SW 1271 (cell line): Measurements from ENCODE around the gene SLC4A8.

ENCODE experiments used
- DNase-seq, 2 experiments: peaks; one replicate each; lab custom pipeline; 2025; lab: John Stamatoyannopoulos, UW

SLC4A8 gene

DNA sequence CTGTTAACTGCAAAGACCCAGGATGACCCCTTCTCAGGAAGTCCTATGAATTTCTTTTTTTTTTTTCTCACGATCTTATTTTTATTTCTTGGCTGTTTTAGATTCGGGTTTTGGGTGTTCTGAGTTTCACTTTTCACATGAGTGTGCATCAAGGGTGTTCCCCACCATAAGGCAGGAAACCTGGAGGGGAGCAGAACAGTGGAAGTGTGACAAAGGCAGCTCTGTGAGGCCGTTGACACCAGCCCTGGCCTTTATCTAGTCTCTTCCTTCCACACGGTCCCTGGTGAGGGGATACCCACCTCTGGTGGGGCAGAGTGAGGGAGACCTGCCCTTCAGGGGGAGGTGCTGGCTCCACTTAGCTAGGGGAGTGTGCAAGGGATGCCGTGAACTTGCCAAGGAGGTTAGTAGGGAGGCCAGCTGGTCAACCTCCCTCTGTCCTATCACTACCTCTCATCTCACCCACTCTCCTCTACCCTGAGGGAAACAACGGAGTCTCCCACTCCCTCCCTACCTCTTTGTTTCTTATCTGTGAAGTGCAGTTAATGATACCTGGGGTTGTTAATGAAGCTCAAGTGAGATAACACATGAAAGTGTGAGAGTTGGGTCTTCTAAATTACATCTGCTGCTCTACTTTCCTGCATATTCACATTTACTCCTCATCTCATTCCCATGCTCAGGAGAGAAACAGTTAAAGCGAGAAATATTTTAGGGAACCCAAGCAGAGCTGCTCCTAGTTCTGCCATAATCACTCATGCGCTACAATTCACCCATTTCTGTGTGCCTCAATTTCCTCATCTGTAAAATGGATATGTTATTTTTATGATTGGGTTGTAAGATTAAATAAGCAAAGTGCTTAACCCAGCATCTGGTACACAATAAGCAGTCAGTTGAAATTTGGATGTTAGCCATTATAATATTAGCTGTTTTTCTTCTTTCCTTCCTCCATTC is 29.1 kb upstream of the SLC4A8 start:
- no peak for DNase-seq

DNA sequence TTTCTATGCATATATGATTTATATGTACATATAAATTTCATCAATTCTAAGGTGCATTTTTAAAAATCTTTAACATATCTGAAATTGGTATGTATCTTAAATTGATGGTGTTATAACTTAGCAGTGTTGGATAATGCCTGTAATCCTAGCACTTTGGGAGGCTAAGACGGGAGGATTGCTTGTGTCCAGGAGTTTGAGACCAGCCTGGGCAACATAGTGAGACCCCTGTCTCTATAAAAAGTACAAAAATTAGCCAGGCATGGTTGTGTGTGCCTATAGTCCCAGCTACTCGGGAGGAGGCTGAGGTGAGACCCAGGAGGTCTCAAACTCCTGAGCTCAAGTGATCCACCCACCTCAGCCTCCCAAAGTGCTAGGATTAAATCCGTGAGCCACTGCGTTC is 27.0 kb upstream of the SLC4A8 start:
- no peak for DNase-seq

GRCh38 chr12:51399891-51400290 is 24.7 kb upstream of the SLC4A8 start:
- DNase-seq = no peak

- DNase-seq = no peak
Measured at GRCh38 chr12:51401020-51401419, 23.6 kb upstream of the SLC4A8 start.

GRCh38 chr12:51401486-51401885 is 23.1 kb upstream of the SLC4A8 start:
- DNase-seq = no peak

- DNase-seq = no peak
Measured at GRCh38 chr12:51401900-51402299, 22.7 kb upstream of the SLC4A8 start.

- DNase-seq = no peak
Measured at GRCh38 chr12:51403159-51403558, 21.5 kb upstream of the SLC4A8 start.

- DNase-seq = no peak
Measured at GRCh38 chr12:51403681-51404136, 20.9 kb upstream of the SLC4A8 start.

- no peak for DNase-seq
Measured at GRCh38 chr12:51404627-51405026, 20.0 kb upstream of the SLC4A8 start.

DNA sequence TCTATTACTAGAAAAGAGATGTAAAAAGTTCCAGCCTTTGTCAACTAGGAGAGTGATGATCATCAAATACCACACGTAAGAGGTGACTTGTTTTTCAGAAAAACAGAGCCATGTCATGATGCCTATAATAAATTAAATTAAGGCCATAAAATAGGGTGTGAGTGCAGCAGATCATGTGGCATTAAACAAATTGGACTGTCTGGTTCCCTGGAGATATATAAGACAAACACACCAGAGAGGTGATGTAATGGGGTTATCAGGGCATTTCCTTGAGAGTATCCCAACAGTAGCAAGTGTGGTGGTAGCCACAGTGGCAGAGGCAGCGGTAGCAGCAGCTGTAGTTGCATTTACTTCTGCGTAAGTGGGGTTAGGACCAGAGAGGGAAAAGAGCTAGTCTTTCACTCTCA is 18.8 kb upstream of the SLC4A8 start:
- DNase-seq = no peak

- DNase-seq = no peak
Measured at GRCh38 chr12:51406290-51406689, 18.3 kb upstream of the SLC4A8 start.

- DNase-seq = no peak
Measured at GRCh38 chr12:51406859-51407258, 17.8 kb upstream of the SLC4A8 start.

GRCh38 chr12:51407604-51408003 is 17.0 kb upstream of the SLC4A8 start:
- no peak for DNase-seq

DNA sequence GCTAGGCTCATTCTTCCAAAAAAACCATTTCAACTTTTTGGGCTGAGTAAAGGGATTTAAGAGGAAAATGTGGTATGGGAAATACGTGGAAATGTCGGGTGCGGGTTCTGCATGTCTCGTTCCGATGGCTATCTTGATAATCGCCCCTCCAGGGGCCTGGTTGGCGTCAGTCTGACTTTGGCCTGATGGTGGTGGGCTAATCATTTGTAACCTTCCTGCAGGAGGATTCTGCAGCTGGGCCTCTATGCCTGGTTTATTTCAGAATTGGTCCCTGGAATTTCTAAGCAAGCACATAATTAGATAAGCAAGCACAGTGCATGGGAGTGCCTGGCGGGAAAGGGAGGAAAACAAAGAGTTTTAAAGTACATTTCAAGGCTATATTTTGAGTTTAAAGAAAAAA is 14.8 kb upstream of the SLC4A8 start:
- no peak for DNase-seq

- no peak for DNase-seq
Measured at GRCh38 chr12:51413149-51413548, 11.5 kb upstream of the SLC4A8 start.

- no peak for DNase-seq
Measured at GRCh38 chr12:51413791-51414190, 10.8 kb upstream of the SLC4A8 start.

DNA sequence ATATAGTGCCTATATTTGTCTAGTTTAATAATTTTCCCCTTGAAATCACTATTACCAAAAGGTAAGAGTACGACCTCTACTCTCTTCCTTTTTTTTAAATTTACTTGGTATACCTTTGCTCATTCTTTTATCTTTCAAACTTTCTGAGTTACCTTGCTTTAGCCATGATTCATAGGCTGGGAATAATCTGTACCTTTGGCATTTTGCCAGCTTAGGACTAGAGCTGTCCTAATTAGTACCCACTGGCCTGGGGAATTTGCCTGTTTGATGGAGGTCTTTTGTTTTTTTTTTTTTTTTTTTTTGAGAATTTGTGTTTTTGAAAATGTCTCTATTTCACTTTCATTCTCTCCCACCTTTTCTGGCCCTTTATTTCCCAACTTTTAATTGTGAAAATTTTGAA is 8.7 kb upstream of the SLC4A8 start:
- DNase-seq = no peak

- DNase-seq = no peak
Measured at GRCh38 chr12:51417826-51418225, 6.8 kb upstream of the SLC4A8 start.

GRCh38 chr12:51419425-51420193 is 5.0 kb upstream of the SLC4A8 start:
- peak in 1 of 2 experiments; percentile 11 for DNase-seq

- peak; percentile 15 to 64 for DNase-seq
Measured at GRCh38 chr12:51421266-51421884, 3.3 kb upstream of the SLC4A8 start.

- DNase-seq = no peak
Measured at GRCh38 chr12:51424094-51424661, 453 bp upstream of the SLC4A8 start.

- DNase-seq = no peak
Measured at GRCh38 chr12:51428256-51428655, 3.6 kb downstream of the SLC4A8 start.
